OCI-LY3 (cell line): ENCODE results near the gene PRSS36.
"Not testable (repeated sequence)": the region's sequence is repeated elsewhere in the genome, so short reads cannot be mapped to it uniquely, and the experiment has no call there.

Experiments used
- H2AFZ ChIP-seq: fragments of 200-600, 300-600 bp; shearing (Covaris generic); 2 replicates; pipeline ENCODE4 v1.6.0; 2014; ENCODE audit warnings: antibody characterized with exemption, low read depth, low read length
- H3K27ac ChIP-seq: fragments of 200-600, 300-600 bp; sonication (generic); 2 replicates; pipeline ENCODE4 v1.5.1; 2014; ENCODE audit warnings: mild to moderate bottlenecking, low read length, moderate library complexity, mixed read lengths
- H3K27me3 ChIP-seq: fragments of 200-600, 300-600 bp; sonication (generic); 2 replicates; pipeline ENCODE4 v1.6.1; 2014; ENCODE audit warnings: low read depth, low read length, mixed read lengths
- H3K36me3 ChIP-seq: fragments of 200-600, 300-600 bp; sonication (generic); replicated peaks from 2 replicates; pipeline ENCODE3; 2014; ENCODE audit warnings: low read depth, low read length, mixed read lengths
- H3K4me1 ChIP-seq: fragments of 300-600, 200-600 bp; sonication (generic); 2 replicates; pipeline ENCODE4 v1.6.1; 2014; ENCODE audit warnings: low read length, mixed read lengths
- H3K4me2 ChIP-seq: fragments of 200-600, 300-600 bp; sonication (generic); 2 replicates; pipeline ENCODE4 v1.6.1; 2014; ENCODE audit warnings: low read length, mixed read lengths
- H3K4me3 ChIP-seq: fragments of 300-600, 200-600 bp; sonication (generic); 2 replicates; pipeline ENCODE4 v1.5.1; 2014; ENCODE audit warnings: antibody characterized with exemption, mild to moderate bottlenecking, low read length, moderate library complexity
- H3K79me2 ChIP-seq: fragments of 300-600, 200-600 bp; shearing (Covaris generic); 2 replicates; pipeline ENCODE4 v1.6.1; 2014; ENCODE audit warnings: mild to moderate bottlenecking, low read length, mixed read lengths
- H3K9ac ChIP-seq: fragments of 300-600, 200-600 bp; shearing (Covaris generic); 2 replicates; pipeline ENCODE4 v1.6.0; 2014; ENCODE audit warnings: mild to moderate bottlenecking, low read length, moderate library complexity
- H3K9me3 ChIP-seq: fragments of 200-600, 300-600 bp; shearing (Covaris generic); 2 replicates; pipeline ENCODE4 v1.6.1; 2014; ENCODE audit warnings: low read length, mixed read lengths; ENCODE audit not compliant: insufficient read depth
- H4K20me1 ChIP-seq: fragments of 200-600, 300-600 bp; sonication (generic); 2 replicates; pipeline ENCODE4 v1.6.1; 2016; ENCODE audit warnings: low read length, mixed read lengths; ENCODE audit not compliant: insufficient read depth
- EZH2phosphoT487 ChIP-seq: fragments of 200-600 bp; shearing (Covaris generic); IDR thresholded peaks from 2 replicates; pipeline ENCODE4 v1.6.1; 2018; ENCODE audit warnings: antibody characterized with exemption, mixed run types, low read depth
- TF ChIP-seq, protein P1 (sequence below): fragments of 200-600, 300-600 bp; sonication (generic); IDR thresholded peaks from 2 replicates; pipeline ENCODE4 v1.5.1; 2014; ENCODE audit warnings: antibody characterized with exemption, low read length, low read depth

The PRSS36 gene

GRCh38 chr16:31108035-31108793, 41.7 kb downstream of the PRSS36 start, which contains the start of gene BCKDK:
Gene BCKDK, plus strand, starts transcription at chr16:31108386. Its CDS starts 838 bp downstream, at chr16:31109224.
- no peak for TF ChIP-seq EZH2phosphoT487
- H3K4me2 ChIP-seq, result peak within 1 kb of the TSS; percentile 99
- peaks cover 32% of the 10 kb centered on the region for H3K36me3 ChIP-seq
- H3K9me3 ChIP-seq, result no peaks in the 10 kb centered on the region
- H4K20me1 ChIP-seq, result no peaks in the 10 kb centered on the region
- peak within 1 kb of the TSS; percentile 79 for H3K9ac ChIP-seq
- H3K27ac ChIP-seq, result peak within 1 kb of the TSS; percentile 39; the same call in 1 of the 2 replicates
- peaks cover 13% of the 10 kb centered on the region for H3K4me1 ChIP-seq
- H2AFZ ChIP-seq, result peak within 1 kb of the TSS; percentile 99
- peaks cover 10% of the 10 kb centered on the region; the same call in 1 of the 2 replicates for H3K79me2 ChIP-seq
- H3K4me3 ChIP-seq, result peak within 1 kb of the TSS; percentile 79
- H3K27me3 ChIP-seq, result no peaks in the 10 kb centered on the region

- peak overlapping the region; percentile 79 for H3K9ac ChIP-seq
Observed at GRCh38 chr16:31107465-31107867, 42.4 kb downstream of the PRSS36 start.

DNA sequence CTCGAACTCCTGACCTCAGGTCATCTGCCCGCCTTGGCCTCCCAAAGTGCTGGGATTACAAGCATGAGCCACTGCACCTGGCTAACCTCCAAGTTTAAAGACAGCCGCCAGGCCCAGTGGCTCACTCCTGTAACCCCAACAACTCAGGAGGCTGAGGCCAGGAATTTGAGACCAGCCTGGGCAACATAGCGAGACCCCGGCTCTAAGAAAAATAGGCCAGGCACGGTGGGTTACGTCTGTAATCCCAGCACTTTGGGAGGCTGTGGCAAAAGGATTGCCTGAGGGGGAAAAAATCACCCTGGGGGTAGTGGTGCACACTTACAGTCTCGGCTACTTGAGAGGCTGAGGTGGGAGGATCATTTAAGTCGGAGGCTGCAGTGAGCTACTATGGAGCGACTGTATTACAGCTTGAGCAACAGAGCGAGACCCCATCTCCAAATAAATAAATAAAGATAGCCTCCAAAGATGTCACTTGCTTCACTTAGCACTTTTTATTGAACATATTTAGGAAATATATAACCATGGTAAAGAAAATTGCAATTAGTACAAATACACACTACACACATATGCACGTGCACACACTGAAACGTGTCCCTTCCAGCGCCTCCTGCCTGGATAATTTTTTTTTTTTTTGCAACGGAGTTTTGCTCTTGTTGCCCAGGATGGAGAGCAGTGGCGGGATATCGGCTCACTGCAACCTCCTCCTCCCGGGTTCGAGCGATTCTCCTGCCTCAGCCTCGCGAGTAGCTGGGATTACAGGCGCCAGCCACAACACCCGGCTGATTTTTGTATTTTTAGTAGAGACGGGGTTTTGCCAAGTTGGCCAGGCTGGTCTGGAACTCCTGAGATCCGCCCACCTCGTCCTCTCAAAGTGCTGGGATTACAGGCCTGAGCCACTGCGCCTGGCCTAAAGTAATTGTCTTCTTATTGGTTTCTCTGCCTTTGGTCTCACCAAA, 43.1 kb downstream of the PRSS36 start:
- Histone ChIP-seq H3K9ac (peak overlapping the region; percentile 79; the same call in 1 of the 2 replicates), H3K4me2 (peak overlapping the region; percentile 99), H3K4me3 (peak overlapping the region; percentile 79), H3K36me3 (peaks cover 20% of the 10 kb centered on the region), H4K20me1 (no peaks in the 10 kb centered on the region), H3K27ac (no peak overlapping the region), H2AFZ (no peak overlapping the region), H3K79me2 (peaks cover 10% of the 10 kb centered on the region; the same call in 1 of the 2 replicates), H3K9me3 (no peaks in the 10 kb centered on the region), H3K27me3 (no peaks in the 10 kb centered on the region), H3K4me1 (peaks cover 13% of the 10 kb centered on the region)
- no peak for TF ChIP-seq EZH2phosphoT487
- TF ChIP-seq, protein P1, sequence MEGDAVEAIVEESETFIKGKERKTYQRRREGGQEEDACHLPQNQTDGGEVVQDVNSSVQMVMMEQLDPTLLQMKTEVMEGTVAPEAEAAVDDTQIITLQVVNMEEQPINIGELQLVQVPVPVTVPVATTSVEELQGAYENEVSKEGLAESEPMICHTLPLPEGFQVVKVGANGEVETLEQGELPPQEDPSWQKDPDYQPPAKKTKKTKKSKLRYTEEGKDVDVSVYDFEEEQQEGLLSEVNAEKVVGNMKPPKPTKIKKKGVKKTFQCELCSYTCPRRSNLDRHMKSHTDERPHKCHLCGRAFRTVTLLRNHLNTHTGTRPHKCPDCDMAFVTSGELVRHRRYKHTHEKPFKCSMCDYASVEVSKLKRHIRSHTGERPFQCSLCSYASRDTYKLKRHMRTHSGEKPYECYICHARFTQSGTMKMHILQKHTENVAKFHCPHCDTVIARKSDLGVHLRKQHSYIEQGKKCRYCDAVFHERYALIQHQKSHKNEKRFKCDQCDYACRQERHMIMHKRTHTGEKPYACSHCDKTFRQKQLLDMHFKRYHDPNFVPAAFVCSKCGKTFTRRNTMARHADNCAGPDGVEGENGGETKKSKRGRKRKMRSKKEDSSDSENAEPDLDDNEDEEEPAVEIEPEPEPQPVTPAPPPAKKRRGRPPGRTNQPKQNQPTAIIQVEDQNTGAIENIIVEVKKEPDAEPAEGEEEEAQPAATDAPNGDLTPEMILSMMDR, result no peak

More at GRCh38 chr16:31107465-31107867, 42.4 kb downstream of the PRSS36 start:
- Histone ChIP-seq H3K4me1 (peaks cover 13% of the 10 kb centered on the region), H2AFZ (peak overlapping the region; percentile 99), H3K27me3 (no peaks in the 10 kb centered on the region), H3K9me3 (no peaks in the 10 kb centered on the region), H3K27ac (peak overlapping the region; percentile 39; the same call in 1 of the 2 replicates), H3K36me3 (peaks cover 26% of the 10 kb centered on the region), H3K4me2 (peak overlapping the region; percentile 99), H3K79me2 (peaks cover 10% of the 10 kb centered on the region; the same call in 1 of the 2 replicates), H3K4me3 (peak overlapping the region; percentile 79), H4K20me1 (no peaks in the 10 kb centered on the region)
- TF ChIP-seq, protein P1, result no peak
- TF ChIP-seq EZH2phosphoT487, result no peak

GRCh38 chr16:31105677-31106213, 44.1 kb downstream of the PRSS36 start:
- H3K4me1 ChIP-seq, result peaks cover 13% of the 10 kb centered on the region
- H3K79me2 ChIP-seq, result peaks cover 10% of the 10 kb centered on the region; the same call in 1 of the 2 replicates
- H3K36me3 ChIP-seq, result peaks cover 12% of the 10 kb centered on the region
- no peaks in the 10 kb centered on the region for H3K9me3 ChIP-seq
- TF ChIP-seq, protein P1, result peak; percentile 33
- no peak for TF ChIP-seq EZH2phosphoT487
- no peak overlapping the region for H3K9ac ChIP-seq
- no peak overlapping the region for H3K27ac ChIP-seq
- no peaks in the 10 kb centered on the region for H4K20me1 ChIP-seq
- H3K4me2 ChIP-seq, result no peak overlapping the region
- H2AFZ ChIP-seq, result no peak overlapping the region
- no peaks in the 10 kb centered on the region for H3K27me3 ChIP-seq
- H3K4me3 ChIP-seq, result no peak overlapping the region

- not testable (repeated sequence) for H3K9me3 ChIP-seq, H3K4me2 ChIP-seq, H4K20me1 ChIP-seq, H3K27ac ChIP-seq, H3K79me2 ChIP-seq, H2AFZ ChIP-seq, H3K36me3 ChIP-seq, H3K27me3 ChIP-seq, H3K4me1 ChIP-seq, H3K4me3 ChIP-seq, H3K9ac ChIP-seq
Observed at GRCh38 chr16:31100876-31101641, 48.8 kb downstream of the PRSS36 start.
